GM21528 (cell line): Measurements from ENCODE around the gene OLFML2A.

Experiments
- ATAC-seq: cut with Tn5 transposase; IDR thresholded peaks from one replicate; pipeline ENCODE4 v1.9.1; 2021; ENCODE audit warnings: mild to moderate bottlenecking, moderate library complexity; ENCODE audit not compliant: unreplicated experiment, low FRiP score

OLFML2A gene

DNA sequence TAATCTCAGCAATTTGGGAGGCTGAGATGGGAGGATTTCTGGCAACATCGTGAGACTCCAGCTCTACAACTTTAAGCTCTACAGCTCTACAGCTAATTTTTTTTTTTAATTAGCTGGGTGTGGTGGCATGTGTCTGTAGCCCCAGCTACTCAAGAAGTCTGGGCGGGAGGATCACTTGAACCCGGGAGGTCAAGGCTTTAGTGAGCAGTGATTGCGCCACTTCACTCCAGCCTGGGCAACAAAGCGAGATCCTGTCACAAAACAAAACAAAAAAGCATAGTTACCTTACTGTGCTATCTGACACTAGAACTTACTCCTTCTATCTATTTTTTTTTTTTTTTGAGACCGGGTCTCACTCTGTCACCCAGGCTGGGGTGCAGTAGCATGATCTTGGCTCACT is 70.0 kb downstream of the OLFML2A start:
- no peak for ATAC-seq

DNA sequence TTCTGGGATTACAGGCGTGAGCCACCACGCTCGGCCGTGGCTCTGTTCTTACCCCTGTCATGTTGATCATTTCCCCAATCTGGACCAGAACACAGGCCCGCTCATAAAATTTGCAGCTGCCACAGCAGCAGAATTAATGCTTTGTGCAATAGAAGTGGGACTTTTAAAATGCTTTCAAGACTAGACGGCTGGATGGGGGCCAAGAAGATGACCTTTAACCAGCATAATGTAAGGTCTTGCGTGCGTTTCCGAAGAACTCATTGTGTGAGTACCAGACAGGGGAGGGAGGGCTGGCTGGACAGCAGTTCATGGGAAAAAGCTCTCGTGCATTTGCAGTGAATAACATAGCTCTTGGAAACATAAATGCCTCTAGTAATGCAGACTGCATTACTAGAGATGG is 72.9 kb downstream of the OLFML2A start:
- ATAC-seq, result no peak

DNA sequence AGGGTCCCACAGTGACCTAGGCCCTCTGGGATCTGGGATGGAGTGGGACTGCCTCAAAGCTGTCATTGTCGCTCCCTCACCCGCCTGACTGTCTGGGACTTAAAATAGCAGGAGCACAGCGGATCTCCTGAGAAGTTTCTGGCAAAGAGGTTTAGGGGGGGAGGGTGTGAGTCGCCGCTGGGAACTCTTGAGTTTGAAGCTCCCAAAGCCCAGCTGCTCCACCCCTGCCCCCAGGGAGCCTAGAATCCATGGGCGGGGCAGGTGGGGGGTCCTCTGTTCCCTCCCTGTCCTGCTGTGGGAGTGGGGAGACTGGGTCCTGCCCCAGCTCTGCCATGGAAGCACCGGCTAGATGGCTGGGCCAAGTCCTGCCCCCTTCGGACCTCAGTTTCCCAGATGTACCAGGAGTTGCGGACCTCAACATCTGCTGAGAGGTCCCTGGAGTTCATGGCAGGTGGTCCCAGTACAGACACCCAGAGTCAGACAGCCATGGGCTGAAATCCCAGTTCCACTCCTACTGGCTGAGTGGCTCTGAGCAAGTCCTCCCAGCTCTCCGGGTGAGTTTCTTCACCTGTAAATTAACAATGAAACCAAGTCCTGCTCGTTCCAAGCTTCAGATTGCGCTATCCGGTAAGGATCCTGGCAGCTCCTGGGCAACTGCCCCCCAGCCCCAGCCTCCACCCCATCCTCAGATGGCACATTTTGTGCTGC is 75.3 kb downstream of the OLFML2A start:
- no peak for ATAC-seq

DNA sequence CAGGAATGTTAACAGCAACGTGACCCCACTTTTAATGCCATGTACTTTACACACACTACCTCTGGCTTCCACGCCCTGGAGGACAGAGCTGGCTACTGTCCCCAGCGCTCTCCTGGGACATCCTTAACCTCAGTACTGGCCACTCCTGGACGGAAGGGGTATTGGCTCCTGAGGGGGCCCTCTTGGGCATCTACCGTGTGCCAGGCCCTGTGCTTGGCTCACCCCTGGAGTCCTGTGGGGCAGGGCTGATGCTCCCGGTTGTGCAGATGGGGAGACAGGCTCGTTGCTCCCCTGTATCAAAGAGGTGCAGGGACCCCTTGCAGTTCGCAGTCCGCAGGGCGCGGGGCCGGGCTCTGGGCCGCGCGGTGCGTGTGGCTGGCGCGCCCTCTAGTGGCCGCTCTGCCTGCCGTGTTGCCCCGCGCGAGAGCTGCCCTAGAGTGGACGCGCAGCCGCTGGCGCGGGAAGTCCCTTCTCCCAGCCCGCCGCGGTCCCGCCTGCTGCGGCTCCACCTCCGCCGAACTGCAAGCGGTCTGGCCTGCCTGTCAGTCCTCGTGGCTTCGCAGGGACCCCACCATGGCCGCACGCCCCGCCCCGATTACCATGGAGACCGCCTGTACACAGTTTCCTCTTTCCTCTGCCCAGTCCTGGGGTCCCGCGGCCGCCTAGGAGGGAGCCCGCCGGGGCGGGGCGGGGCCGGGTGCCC is 76.0 kb downstream of the OLFML2A start, which contains the start of gene WDR38:
WDR38 (plus strand) TSS at position 632 of the 703 bp plus-strand sequence. CDS start 72 bp downstream, outside the sequence.
- ATAC-seq, result peak; percentile 52

DNA sequence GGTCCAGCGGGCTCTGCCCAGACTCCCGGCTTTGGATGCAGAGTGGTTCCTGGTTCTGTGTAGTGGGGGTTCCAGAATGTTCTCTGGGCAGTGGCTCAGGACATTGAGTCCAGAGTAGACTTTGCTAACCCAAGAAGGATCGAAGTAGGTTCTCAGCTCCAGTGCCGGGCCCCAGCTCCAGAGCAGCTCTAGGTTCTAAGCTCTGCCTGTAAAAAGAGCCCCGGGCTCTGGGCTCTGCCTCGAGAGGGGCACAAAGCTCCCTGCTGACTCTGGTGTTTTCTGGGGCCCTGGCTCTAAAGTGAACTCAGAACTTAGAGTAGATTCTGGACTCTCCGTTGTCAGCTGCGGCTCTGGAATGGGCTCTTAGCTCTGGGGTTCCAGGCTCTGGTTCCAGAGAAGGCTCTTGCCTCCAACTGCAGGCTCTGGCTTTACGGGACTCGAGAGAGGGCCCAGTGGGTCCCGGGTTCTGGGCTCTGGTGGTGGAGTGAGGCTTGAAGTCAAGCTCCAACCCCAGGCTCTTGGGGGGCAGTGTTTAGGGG is 76.7 kb downstream of the OLFML2A start:
- no peak for ATAC-seq

DNA sequence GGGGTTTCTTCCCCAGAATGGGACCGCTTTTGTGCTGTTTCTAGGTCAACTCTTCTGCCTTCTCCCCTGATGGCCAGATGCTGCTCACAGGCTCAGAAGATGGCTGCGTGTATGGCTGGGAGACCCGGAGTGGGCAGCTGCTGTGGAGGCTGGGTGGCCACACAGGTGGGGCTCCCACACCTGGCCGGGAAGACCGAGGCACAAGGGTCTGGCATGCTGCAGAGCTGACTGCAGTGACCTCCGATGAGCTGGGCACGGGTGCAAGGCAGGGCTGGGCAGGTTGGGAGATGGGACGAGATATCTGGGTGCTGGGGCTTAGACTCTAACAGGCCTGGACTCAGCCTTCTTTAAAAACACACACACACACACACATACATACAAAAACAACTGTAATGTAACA is 77.2 kb downstream of the OLFML2A start:
- ATAC-seq, result no peak

DNA sequence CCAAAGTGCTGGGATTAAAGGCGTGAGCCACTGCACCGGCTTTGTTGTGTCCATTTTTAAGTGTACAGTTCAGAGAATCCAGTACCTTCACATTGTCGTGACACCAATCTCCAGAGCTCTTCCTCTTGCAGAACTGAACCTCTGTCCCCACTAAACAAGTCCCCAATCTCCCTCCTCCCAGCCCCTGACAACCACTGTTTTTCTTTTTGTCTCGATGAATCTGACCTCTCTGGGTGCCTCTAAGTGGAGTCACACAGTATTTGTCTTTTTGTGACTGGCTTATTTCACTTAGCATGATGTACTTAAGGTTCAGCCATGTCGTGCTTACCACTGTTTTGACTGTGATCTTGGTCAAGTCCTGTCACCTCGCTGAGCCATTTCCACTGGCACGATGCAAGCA is 77.9 kb downstream of the OLFML2A start:
- ATAC-seq, result no peak

DNA sequence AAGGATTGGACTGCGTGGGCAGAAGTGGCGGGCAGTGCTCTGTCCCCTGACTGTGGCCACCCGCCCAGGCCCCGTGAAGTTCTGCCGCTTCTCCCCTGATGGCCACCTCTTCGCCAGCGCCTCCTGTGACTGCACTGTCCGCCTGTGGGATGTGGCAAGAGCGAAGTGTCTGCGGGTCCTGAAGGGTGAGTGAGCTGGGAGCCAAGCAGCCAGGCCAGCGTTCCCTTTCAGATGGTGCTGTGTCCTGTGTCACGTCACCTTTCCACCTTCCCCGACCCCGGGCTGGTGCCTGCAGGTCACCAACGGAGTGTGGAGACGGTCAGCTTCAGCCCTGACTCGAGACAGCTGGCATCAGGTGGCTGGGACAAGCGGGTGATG is 78.6 kb downstream of the OLFML2A start:
- no peak for ATAC-seq

DNA sequence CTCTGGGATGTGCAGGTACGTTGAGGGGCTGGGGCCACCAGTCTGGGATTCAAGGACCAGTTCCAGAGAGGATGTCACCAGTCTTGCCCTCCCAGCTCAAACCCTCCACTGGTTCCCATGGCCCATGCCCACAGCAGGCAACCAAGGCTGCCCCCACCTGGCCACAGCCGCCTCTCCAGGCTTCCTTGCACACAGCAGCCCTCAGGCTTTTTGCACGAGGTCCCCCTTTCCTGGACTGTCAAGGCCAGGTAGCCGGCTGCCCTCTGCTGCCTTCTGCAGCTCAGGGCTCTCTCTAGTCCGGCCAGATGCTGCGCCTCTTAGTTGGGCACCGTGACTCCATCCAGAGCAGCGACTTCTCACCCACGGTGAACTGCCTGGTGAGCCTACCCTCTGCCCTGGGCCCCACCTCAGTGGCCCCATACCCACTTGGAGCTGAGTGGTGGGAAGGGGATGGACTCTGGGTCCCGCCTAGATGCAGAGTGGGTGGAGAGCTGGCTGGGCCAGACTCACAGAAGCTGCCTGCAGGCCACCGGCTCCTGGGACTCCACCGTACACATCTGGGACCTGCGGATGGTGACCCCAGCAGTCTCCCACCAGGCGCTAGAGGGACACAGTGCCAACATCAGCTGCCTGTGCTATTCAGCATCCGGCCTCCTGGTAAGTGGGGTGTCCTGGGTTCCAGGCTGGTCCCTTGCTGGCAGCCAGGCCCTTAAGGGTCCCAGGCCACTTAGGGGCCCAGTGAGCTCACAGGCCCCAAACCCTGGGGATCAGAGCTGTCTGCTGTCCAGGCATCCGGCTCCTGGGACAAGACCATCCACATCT is 79.2 kb downstream of the OLFML2A start:
- no peak for ATAC-seq

DNA sequence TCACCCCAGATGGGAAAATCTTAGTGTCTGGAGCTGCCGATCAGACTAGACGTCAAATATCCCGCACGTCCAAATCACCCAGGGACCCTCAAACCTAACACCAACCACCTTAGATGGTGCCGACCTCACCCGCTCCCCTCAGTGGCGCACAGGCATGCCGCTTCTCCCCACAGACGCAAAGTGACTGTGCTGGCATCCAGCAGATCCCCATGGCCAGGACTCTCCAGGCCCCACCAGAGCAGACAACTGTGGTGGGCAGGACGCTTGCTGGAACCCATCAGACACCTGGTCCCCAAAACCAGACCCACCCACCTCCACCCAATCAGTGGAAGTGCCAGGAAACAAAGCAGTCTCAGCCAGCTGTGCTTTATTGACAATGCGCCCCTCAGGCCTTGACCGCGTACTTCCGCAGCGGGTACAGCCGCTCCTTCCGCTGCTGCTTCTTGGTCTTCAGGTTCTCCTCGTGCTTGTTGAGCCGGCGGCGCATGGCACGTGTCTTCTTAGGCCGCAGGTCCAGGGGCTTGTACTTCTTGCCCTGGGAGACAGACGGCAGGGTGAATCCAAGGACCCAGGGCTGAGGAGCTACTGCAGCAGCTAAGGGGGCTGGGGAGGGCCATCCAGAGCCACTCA is 80.7 kb downstream of the OLFML2A start:
- ATAC-seq, result no peak

DNA sequence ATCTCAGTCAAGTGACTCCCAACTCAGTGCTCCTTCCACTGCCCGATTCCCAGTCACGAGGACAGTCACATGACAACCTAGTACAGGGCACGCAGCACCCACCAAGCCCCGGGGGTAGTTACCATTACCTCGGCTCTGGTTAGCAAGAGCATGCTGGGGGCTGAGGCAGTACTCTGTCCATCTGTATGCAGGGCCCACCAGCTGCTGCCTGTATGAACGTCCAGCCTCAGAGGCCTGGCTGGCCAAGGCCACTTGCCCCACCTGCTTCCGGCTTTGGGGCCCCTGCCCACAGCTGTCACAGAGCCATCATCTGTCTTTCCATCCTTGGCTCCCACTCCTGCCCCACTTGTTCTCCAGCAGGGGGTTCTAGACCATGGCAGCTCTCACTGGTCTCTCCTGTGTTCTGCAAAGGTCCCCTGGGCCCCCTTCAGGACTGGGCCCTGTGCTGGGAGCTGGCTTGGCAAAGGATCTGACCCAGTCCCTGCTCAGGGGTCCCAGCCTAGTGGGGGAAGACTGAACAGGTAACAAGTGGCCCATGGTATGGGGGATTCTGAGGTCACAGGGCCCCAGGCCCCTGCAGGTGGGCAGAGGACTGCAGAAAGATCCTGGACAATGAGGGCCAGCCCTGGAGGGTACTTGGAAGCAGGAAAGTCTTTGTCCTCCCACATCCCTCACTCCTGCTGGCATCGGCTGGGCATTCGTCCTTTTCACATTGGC is 81.6 kb downstream of the OLFML2A start:
- no peak for ATAC-seq

DNA sequence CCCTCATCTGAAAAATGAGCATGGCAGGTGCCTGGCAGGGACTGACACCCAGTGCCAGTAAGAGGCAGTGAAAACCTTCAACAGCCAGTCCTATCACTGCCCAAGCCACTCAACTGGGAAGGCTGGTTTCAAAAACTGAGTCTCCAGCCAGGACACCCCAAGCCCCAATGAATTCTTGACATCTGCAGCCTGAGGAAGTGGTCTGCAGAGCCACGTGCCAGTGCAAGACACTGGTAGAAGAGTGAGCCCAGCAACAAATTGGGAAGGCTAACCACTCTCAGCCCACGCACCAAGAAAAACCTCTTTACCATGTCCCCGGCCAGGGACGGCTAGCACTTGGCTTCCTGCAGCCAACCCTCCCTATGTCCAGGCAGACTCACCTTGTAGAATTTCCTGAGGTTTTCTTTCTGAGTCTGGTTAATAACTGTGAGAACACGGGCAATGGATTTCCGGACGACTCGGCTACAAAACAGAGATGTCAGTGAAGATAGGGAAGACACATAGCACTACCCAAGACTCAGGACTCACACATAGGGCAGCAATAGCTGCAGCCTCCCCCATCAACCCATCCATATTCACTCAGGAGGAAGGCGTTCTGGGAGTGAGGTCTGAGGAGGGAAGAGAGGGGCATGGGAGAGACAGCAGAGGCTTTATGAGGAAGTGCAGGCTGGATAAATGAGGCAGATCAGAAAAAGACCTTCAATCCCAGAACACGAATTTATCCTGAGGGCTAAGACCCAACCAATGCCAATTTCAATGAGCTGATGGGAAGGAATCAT is 83.1 kb downstream of the OLFML2A start:
- ATAC-seq, result no peak

DNA sequence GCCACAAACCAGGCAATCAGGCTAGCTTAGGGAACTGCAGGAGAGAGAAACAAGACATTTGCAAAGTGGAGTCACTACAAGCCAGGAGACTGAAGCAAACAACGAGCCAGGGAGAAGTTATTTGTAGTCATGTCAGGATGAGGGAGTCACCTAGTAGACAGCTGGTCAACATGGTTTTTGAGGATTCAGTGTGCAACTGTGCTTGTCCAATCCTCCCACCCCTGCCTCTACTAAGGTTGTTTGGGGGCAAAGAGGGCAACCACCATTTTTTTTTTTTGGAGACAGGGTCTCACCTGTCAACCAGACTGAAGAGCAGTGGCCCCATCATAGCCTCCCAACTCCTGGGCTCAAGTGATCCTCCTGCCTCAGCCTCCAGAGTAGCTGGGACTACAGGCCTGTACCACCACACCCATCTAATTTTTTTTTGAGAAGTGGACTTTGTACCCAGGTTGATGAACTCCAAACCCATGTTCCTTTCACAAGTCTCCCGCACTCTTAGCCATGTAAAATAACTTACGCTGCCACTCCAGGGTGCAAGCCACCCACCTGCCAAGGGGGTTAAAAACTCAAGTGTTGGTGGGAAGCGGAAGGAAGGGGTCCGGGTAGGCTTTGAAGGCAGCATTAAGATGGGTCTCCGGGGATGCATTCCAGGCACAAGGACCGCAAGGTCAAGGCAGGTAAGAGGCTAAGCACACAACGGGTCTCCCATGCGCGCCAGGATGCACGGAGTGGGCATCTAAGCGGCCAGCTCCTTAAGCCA is 83.8 kb downstream of the OLFML2A start:
- ATAC-seq, result no peak

DNA sequence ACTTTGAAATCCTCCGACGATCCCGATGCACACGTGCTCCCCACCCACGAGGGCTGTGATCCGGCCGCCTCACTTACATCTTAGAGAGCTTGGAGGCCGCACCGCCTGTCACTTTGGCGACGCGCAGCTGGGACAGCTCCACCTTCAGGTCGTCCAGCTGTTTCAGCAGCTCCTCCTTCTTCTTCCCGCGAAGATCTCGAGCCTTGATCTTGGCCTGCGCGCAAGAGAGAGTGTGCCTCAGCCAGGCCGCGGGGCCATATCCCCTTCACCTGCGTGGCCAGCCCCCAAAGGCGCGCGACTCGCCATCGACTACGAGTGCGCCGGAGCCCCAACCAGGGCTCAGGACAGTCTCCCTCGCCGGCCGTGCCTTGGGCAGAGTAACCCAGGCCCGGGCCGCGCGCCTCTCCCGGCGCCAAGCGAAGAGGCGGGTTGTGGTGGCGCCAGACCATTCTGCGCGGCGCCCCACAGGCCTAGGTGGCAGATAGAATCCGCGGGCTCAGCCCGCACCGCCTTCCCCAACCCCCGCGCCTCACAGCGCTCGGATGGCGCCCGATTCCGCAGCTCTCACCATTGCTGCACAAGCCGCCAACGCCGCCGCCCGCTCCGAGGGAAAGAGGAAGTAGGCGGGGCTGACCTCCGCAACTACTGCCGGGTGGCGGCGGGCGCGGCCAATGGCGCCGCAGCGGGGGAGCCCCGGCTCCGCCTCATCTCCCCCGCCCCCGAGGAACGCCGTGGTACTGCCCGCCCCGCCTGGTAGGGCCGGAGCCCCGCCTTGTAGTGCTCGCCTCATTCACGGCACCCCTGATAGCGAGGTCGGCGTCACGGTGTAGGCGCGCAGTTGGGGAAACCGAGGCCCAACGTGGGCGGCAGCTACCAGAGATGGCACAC is 84.7 kb downstream of the OLFML2A start, which contains the start of the genes ARPC5L and RPL35:
ARPC5L (plus strand) TSS at position 789 of the 888 bp plus-strand sequence. CDS start 7,161 bp downstream, outside the sequence.
RPL35 (minus strand) TSS at position 616 of the 888 bp plus-strand sequence; CDS start at position 571, 45 bp downstream.
- peak; percentile 86 for ATAC-seq

DNA sequence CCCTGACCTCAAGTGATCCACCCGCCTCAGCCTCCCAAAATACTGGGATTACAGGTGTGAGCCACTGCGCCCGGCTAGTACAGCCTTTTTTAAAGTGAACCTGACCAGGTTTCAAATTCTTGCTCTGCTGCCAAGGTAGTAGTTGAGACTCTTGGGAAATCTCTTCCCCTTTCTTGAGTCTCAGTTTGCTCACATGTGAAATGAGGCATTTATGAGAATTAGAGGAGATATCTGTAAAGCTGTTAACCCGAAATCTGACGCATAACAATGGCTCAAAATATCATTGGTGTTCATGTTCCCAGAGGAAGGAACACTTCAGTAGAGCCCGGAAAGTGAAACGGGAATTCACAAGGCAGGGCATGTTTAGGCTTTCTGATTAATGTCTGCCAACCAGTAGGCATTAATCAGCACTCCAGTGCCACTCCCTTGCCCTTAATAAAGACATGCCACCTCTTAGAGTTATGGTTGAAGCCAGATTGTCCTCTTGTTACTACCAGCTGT is 86.5 kb downstream of the OLFML2A start:
- ATAC-seq, result no peak
